Peyer's patch (tissue), 4 donors: ENCODE data around the gene AUTS2.

ENCODE experiments used
- CTCF ChIP-seq, 6 experiments: fragments of 450-650 bp in 4 of 6; fragments of 200-600 bp in 2 of 6; sonication (generic) in 1 of 6; IDR thresholded peaks; one replicate each; pipeline ENCODE4 v1.5.1; 2017 to 2019; ENCODE audit warnings: antibody characterized with exemption in 6 of 6, mild to moderate bottlenecking in 3 of 6, moderate library complexity in 1 of 6
- POLR2A ChIP-seq, 2 donors: fragments of 450-650 bp; IDR thresholded peaks; one replicate each; pipeline ENCODE4 v1.5.1; 2017; ENCODE audit warnings: antibody characterized with exemption in 2 of 2, mild to moderate bottlenecking in 2 of 2, moderate library complexity in 2 of 2

- TF ChIP-seq CTCF (IDR thresholded peaks at IDR 0.05) = no peak
- no peak for TF ChIP-seq POLR2A (IDR thresholded peaks at IDR 0.05)
Observed at GRCh38 chr7:70268179-70268578, 669.9 kb downstream of the AUTS2 start.
